A549 (cell line): ENCODE results near the gene TSC22D1.

Experiments
- CHD2 ChIP-seq: fragments of 150-350 bp; IDR thresholded peaks from 2 replicates; pipeline ENCODE4 v1.6.1; 2014; ENCODE audit warnings: low read length; ENCODE audit not compliant: partially characterized antibody
- CTCF ChIP-seq: fragments of >200 bp; sonication (Bioruptor Twin); formaldehyde crosslinking; IDR thresholded peaks from 3 replicates; pipeline ENCODE4 v1.5.1; 2016
- ELK1 ChIP-seq: fragments of 150-350 bp; IDR thresholded peaks from 2 replicates; pipeline ENCODE4 v1.6.1; 2014; ENCODE audit warnings: low read depth, mild to moderate bottlenecking, low read length
- FOSL2 ChIP-seq, 2 experiments: fragments of 450-650 bp in 1 of 2; fragments of >200 bp in 1 of 2; sonication (Bioruptor Twin) in 1 of 2; formaldehyde crosslinking; IDR thresholded peaks; 2 replicates each; pipeline versions ENCODE4 v1.5.0 to v1.6.1; 2016 to 2020; ENCODE audit warnings: mild to moderate bottlenecking in 1 of 2, moderate library complexity in 1 of 2
- HMGXB4 ChIP-seq: fragments of 250-450 bp; sonication (Bioruptor Pico); IDR thresholded peaks from 2 replicates; pipeline ENCODE4 v1.5.0; 2021; ENCODE audit warnings: mild to moderate bottlenecking, moderate library complexity, borderline replicate concordance
- JUN ChIP-seq, 2 experiments: fragments of >200 bp; sonication (Bioruptor Twin); formaldehyde crosslinking; IDR thresholded peaks; 2 replicates in 1 of 2; 3 replicates in 1 of 2; pipeline ENCODE4 v1.6.1; 2016 to 2017
- MAFK ChIP-seq: fragments of 450-650 bp; IDR thresholded peaks from 2 replicates; pipeline ENCODE4 v1.6.1; 2014; ENCODE audit not compliant: partially characterized antibody
- MYC ChIP-seq: IDR thresholded peaks from 2 replicates; pipeline ENCODE4 v1.6.1; 2012; ENCODE audit warnings: mild to moderate bottlenecking, inconsistent platforms, low read length, improper control_type of control experiment, borderline replicate concordance
- POLR2A ChIP-seq: IDR thresholded peaks from 2 replicates; pipeline ENCODE4 v1.6.1; 2012; ENCODE audit warnings: mild to moderate bottlenecking, low read length
- RAD21 ChIP-seq, 2 experiments: fragments of >200 bp in 1 of 2; sonication (Bioruptor Twin) in 1 of 2; formaldehyde crosslinking in 1 of 2; IDR thresholded peaks in 1 of 2; conservative IDR thresholded peaks in 1 of 2; 2 replicates in 1 of 2; 3 replicates in 1 of 2; pipeline ENCODE4 v1.6.1; 2012 to 2018; ENCODE audit warnings: inconsistent platforms in 1 of 2
- RARB ChIP-seq: fragments of 250-450 bp; sonication (Bioruptor Pico); IDR thresholded peaks from 2 replicates; pipeline ENCODE4 v1.8.0; 2021; ENCODE audit warnings: mild to moderate bottlenecking, moderate library complexity
- REST ChIP-seq: fragments of 200-600 bp; sonication (generic); IDR thresholded peaks from 2 replicates; pipeline ENCODE4 v1.6.1; 2016; ENCODE audit warnings: antibody characterized with exemption, mild to moderate bottlenecking, moderate library complexity
- USF2 ChIP-seq: fragments of 450-650 bp; IDR thresholded peaks from 2 replicates; pipeline ENCODE4 v1.6.1; 2014; ENCODE audit warnings: antibody characterized with exemption

GRCh38 chr13:44622708-44623107, 46.6 kb upstream of the TSC22D1 start:
- no peak for TF ChIP-seq HMGXB4 (CRISPR knock-in tag)
- TF ChIP-seq REST = no peak
- TF ChIP-seq CTCF = no peak
- no peak for TF ChIP-seq FOSL2 (IDR thresholded peaks at IDR 0.05)
- TF ChIP-seq FOSL2 (CRISPR knock-in tag; IDR thresholded peaks at IDR 0.05) = no peak
- no peak for TF ChIP-seq USF2
- no peak for TF ChIP-seq RAD21 (conservative IDR thresholded peaks at IDR 0.05 in 1 of 2, IDR thresholded peaks at IDR 0.05 in 1 of 2)
- no peak for TF ChIP-seq RARB
- TF ChIP-seq JUN (IDR thresholded peaks at IDR 0.05) = no peak
- TF ChIP-seq POLR2A = no peak
- no peak for TF ChIP-seq MYC
- no peak for TF ChIP-seq ELK1
- TF ChIP-seq CHD2 = no peak
- no peak for TF ChIP-seq MAFK
